Measurements from ENCODE around the gene CBARP.
A peak's percentile ranks its signal among the peaks of the same experiment; 100 is the strongest.

CBARP gene

DNA sequence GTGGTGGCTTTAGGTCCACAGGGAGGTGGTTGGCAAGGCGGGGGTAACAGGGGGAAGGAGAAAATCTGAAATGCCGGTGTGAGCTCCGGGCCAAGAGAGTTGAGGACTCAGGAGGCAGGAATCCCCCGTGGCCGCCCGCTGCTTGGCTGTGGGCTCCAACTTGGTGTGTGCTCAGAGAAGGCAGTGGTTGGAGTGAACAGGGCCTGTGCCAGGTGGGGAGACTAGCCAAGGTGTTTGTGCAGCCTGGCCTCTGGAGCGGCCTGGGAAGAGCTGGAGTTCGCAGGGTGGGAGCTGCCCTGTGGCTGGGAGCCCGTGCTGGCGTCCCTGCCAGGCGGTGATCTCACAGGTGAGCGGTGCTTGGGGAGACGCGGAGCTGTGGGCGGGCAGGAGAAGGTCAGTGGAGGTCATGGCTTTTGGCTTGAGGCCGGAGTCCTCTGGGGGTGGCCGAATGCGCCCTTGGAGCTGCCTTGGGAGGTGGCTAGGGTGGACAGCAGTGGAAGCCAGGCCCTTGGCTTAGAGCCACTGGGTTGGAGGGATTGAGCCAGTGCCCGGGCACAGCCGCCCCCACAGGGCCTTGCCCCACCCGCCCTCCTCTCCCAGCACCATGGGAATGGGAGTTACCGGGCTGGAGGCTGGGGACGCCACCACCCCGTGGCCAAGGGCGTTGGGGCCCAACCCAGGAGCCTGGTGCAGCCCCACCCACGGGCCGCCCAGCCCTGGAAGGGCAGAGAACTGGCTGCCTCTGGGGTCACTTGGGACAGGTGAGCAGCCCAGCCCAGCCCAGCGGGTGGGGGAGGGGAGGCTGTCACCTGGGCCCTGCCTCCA lies 24.2 kb upstream of the CBARP start:
- H3K27ac ChIP-seq, result peak overlapping the region; percentile 76
- no peak for DNase-seq (ENCODE audit: low read depth, low spot score)
- no peaks in the 10 kb centered on the region for H3K9me3 ChIP-seq (ENCODE audit: low read depth, low read length)
- peak overlapping the region; percentile 75 for H3K9ac ChIP-seq (ENCODE audit: insufficient read length)
- TF ChIP-seq POLR2AphosphoS5 (IDR thresholded peaks at IDR 0.05; ENCODE audit: borderline replicate concordance, low read depth, low read length) (no peak), EZH2 (IDR thresholded peaks at IDR 0.05) (no peak), FOXP2 (optimal IDR thresholded peaks at IDR 0.05; ENCODE audit: control extremely low read depth, extremely low read length, insufficient read depth) (no peak)
- peak overlapping the region; percentile 94 for H3K4me3 ChIP-seq
- H3K36me3 ChIP-seq (ENCODE audit: insufficient read depth, low read length), result peaks cover 5% of the 10 kb centered on the region

DNA sequence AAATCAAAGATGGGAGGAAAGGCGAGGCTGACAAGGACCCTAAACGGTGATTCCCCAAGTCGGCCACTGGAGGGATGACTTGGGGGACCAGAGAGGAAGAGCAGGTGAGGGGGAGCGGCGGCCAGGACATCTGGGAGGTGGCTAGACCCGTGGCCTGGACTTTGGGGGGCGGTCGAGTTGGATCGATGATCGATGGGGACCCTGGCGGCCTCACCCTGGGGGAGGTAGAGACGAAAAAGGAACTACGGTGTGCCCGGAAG lies 23.7 kb upstream of the CBARP start:
- Histone ChIP-seq H3K4me3 (peak overlapping the region; percentile 94), H3K9me3 (ENCODE audit: low read depth, low read length) (no peaks in the 10 kb centered on the region), H3K27ac (peak overlapping the region; percentile 76), H3K9ac (ENCODE audit: insufficient read length) (peak overlapping the region; percentile 75), H3K36me3 (ENCODE audit: insufficient read depth, low read length) (peaks cover 11% of the 10 kb centered on the region)
- no peak for TF ChIP-seq POLR2AphosphoS5 (IDR thresholded peaks at IDR 0.05; ENCODE audit: borderline replicate concordance, low read depth, low read length)
- TF ChIP-seq FOXP2 (optimal IDR thresholded peaks at IDR 0.05; ENCODE audit: control extremely low read depth, extremely low read length, insufficient read depth), result no peak
- no peak for TF ChIP-seq EZH2 (IDR thresholded peaks at IDR 0.05)
- no peak for DNase-seq (ENCODE audit: low read depth, low spot score)

- no peak for DNase-seq (ENCODE audit: low read depth, low spot score)
- no peaks in the 10 kb centered on the region for H3K9me3 ChIP-seq (ENCODE audit: low read depth, low read length)
- H3K27ac ChIP-seq, result peak overlapping the region; percentile 76
- peak; percentile 61; the same call in 1 of the 2 replicates for TF ChIP-seq POLR2AphosphoS5 (IDR thresholded peaks at IDR 0.05; ENCODE audit: borderline replicate concordance, low read depth, low read length)
- no peak for TF ChIP-seq EZH2 (IDR thresholded peaks at IDR 0.05)
- TF ChIP-seq FOXP2 (optimal IDR thresholded peaks at IDR 0.05; ENCODE audit: control extremely low read depth, extremely low read length, insufficient read depth), result no peak
- H3K9ac ChIP-seq (ENCODE audit: insufficient read length), result peak overlapping the region; percentile 75
- peaks cover 13% of the 10 kb centered on the region for H3K36me3 ChIP-seq (ENCODE audit: insufficient read depth, low read length)
- H3K4me3 ChIP-seq, result peak overlapping the region; percentile 94
Measured at GRCh38 chr19:1260749-1261537, 23.1 kb upstream of the CBARP start.

DNA sequence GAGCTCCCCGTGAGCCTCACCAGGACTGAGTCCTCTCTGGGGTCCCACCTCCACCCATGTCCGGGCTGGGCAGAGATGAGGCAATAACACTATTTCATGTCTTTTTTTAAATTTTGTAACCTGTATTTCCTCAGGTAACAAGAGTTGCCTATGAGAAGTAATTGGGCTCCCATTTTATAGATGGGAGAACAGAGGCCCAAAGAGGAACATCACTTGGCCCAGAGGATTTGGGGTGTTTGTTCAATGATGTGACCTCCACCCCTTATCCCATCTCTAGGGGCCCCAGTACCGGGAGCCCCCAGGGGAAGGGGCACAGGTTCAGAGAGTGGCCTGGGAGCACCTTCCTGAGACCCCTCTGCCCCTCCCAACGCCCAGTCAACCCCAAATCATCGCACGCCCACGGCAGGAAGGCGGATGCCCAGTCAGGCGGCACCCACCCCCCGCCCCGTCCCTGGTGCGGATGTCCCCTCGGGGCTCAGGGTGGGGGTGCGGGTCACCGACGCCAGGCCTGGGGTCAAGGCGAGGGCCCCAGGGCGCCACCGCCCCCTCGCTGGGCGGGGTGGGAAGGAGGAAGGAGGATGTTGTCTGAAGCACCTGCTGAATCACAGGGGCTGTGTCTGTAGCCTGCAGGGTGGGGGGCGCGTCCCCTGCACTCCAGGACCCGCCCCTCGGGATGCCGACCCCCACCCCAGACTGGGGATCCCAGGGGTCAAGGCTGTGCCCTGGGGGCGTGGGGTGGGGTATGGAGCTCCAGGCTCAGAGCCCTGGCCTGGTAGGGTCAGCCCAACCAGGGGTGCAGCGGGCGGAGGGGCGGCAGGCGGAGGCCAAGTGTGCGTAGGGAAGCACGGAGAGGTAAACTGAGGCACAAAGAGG lies 22.3 kb upstream of the CBARP start:
- H3K27ac ChIP-seq, result peak overlapping the region; percentile 91
- no peak for TF ChIP-seq EZH2 (IDR thresholded peaks at IDR 0.05)
- no peaks in the 10 kb centered on the region for H3K9me3 ChIP-seq (ENCODE audit: low read depth, low read length)
- peak overlapping the region; percentile 61 for H3K4me3 ChIP-seq
- no peak for DNase-seq (ENCODE audit: low read depth, low spot score)
- no peak overlapping the region for H3K9ac ChIP-seq (ENCODE audit: insufficient read length)
- H3K36me3 ChIP-seq (ENCODE audit: insufficient read depth, low read length), result peaks cover 21% of the 10 kb centered on the region

- no peak for TF ChIP-seq FOXP2 (optimal IDR thresholded peaks at IDR 0.05; ENCODE audit: control extremely low read depth, extremely low read length, insufficient read depth)
- peak; percentile 76 for TF ChIP-seq POLR2AphosphoS5 (IDR thresholded peaks at IDR 0.05; ENCODE audit: borderline replicate concordance, low read depth, low read length)
- TF ChIP-seq EZH2 (IDR thresholded peaks at IDR 0.05), result no peak
Measured at GRCh38 chr19:1259206-1259875, 21.5 kb upstream of the CBARP start.

DNA sequence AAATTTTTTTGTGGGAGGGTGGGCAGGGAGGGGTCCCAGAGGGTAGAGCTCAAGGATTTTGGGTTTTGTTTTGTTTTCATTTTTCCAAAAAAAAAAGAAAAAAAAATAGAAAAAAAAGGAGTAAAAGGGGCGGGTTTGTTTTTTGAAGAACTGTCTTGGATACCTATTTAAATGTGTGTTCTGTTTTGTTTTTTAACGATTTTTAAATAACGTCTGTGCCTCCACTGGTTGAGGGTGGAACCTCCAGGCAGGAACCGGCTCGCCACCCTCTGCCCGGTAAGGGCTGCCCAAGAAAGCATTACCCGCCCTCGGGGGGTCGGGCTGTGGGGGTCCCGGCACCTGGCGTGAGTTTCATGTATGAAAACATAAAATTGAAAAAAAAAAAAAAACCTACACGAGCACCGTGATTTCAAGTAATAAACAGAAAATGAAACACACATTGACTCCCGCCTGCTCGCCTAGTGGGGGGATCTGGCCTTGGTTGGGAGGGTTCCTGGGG lies 21.0 kb upstream of the CBARP start:
- TF ChIP-seq POLR2AphosphoS5 (IDR thresholded peaks at IDR 0.05; ENCODE audit: borderline replicate concordance, low read depth, low read length), result no peak
- TF ChIP-seq EZH2 (IDR thresholded peaks at IDR 0.05), result no peak
- TF ChIP-seq FOXP2 (optimal IDR thresholded peaks at IDR 0.05; ENCODE audit: control extremely low read depth, extremely low read length, insufficient read depth), result no peak
- H3K27ac ChIP-seq, result peak overlapping the region; percentile 91
- H3K36me3 ChIP-seq (ENCODE audit: insufficient read depth, low read length), result peaks cover 35% of the 10 kb centered on the region
- peak overlapping the region; percentile 51; the same call in 1 of the 2 replicates for H3K4me3 ChIP-seq
- H3K9me3 ChIP-seq (ENCODE audit: low read depth, low read length), result no peaks in the 10 kb centered on the region
- DNase-seq (ENCODE audit: low read depth, low spot score), result no peak
- peak overlapping the region; percentile 26 for H3K9ac ChIP-seq (ENCODE audit: insufficient read length)

More at GRCh38 chr19:1259206-1259875, 21.5 kb upstream of the CBARP start:
- Histone ChIP-seq H3K4me3 (peak overlapping the region; percentile 51; the same call in 1 of the 2 replicates), H3K9ac (ENCODE audit: insufficient read length) (no peak overlapping the region), H3K9me3 (ENCODE audit: low read depth, low read length) (no peaks in the 10 kb centered on the region), H3K27ac (peak overlapping the region; percentile 91), H3K36me3 (ENCODE audit: insufficient read depth, low read length) (peaks cover 29% of the 10 kb centered on the region)
- DNase-seq (ENCODE audit: low read depth, low spot score), result no peak

DNA sequence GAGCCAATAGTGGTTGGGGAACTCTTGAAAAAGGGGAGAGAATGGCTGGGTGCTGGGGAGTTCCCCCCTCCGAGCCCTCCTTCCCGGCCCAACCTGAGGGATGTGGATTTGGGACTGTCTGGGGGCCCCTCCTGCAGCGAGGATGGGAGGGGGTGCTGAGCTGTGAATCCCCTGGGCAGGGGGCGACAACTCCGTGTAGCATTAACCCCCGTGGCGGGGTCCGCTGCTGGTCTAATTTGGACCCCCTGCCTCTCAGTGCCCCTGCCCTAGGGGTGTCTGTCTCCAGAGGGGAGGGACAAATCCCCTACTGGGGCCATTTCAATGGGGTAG lies 20.3 kb upstream of the CBARP start:
- Histone ChIP-seq H3K4me3 (no peak overlapping the region), H3K27ac (peak overlapping the region; percentile 91), H3K36me3 (ENCODE audit: insufficient read depth, low read length) (peaks cover 41% of the 10 kb centered on the region), H3K9ac (ENCODE audit: insufficient read length) (peak overlapping the region; percentile 15), H3K9me3 (ENCODE audit: low read depth, low read length) (no peaks in the 10 kb centered on the region)
- no peak for DNase-seq (ENCODE audit: low read depth, low spot score)
- TF ChIP-seq EZH2 (IDR thresholded peaks at IDR 0.05) (no peak), POLR2AphosphoS5 (IDR thresholded peaks at IDR 0.05; ENCODE audit: borderline replicate concordance, low read depth, low read length) (peak; percentile 37; the same call in 1 of the 2 replicates)
